HepG2 (cell line): ENCODE data around the gene SLC35D3. TPM values are rescaled to one million over a fixed set of nuclear protein-coding genes. Genes with fewer than 3 reads are reported as not detected.

Source experiments
- ATAC-seq: fragments of 200-7000 bp; cut with Tn5 transposase; 3 replicates; pipeline ENCODE4 v1.9.1; 2020; ENCODE audit warnings: mild to moderate bottlenecking, moderate library complexity
- BruUV-seq: library from RNA; stranded (reverse); fragments of 400-500 nt; replicated peaks from 2 replicates; lab custom pipeline; 2021; lab: Mats Ljungman, UMichigan
- CTCF ChIA-PET: fragments of 300-600 bp; formaldehyde crosslinking; extraction: SDS; loops from one replicate; lab custom pipeline; 2021; ENCODE audit warnings: low total read pairs, inconsistent platforms, low intra/inter-chr PET ratio; lab: Yijun Ruan, JAX
- POLR2A ChIA-PET: fragments of 350-600 bp; sonication (Branson Sonifier 250); formaldehyde crosslinking; loops from one replicate; lab custom pipeline; 2020; ENCODE audit warnings: antibody characterized with exemption, inconsistent platforms; lab: Yijun Ruan, JAX
- DNase-seq: peaks from one replicate; pipeline ENCODE4 v3.0.0-alpha.2; 2015; ENCODE audit warnings: low spot score
- FAIRE-seq: peaks from 3 replicates; lab custom pipeline; 2011; peaks lifted over from hg19 to GRCh38; lab: Jason Lieb, UNC
- H2AFZ ChIP-seq: one replicate; pipeline ENCODE4 v1.6.1; 2011; ENCODE audit warnings: low read length, inconsistent platforms
- H3K27ac ChIP-seq: fragments of 300-600 bp; 3 replicates; pipeline ENCODE4 v1.8.0; 2011; ENCODE audit warnings: mixed run types, mild to moderate bottlenecking, mixed read lengths, low read length, inconsistent platforms; ENCODE audit not compliant: insufficient read depth; ENCODE audit errors: extremely low read length
- H3K27me3 ChIP-seq, 2 experiments: fragments of 200-600 bp in 1 of 2; 2 replicates in 1 of 2; 3 replicates in 1 of 2; pipeline versions ENCODE4 v1.6.0 to v1.8.0; 2011; ENCODE audit warnings: low read length in 2 of 2, mild to moderate bottlenecking in 2 of 2, moderate library complexity in 2 of 2, inconsistent platforms in 1 of 2; ENCODE audit not compliant: insufficient read depth in 2 of 2, control insufficient read depth in 1 of 2
- H3K36me3 ChIP-seq, 2 experiments: fragments of 200-600 bp in 1 of 2; replicated peaks in 1 of 2; 2 replicates in 1 of 2; 3 replicates in 1 of 2; pipeline versions ENCODE4 v1.5.1 to v1.8.0; 2011; ENCODE audit warnings: low read length in 2 of 2, inconsistent platforms in 1 of 2; ENCODE audit not compliant: insufficient read depth in 2 of 2, control insufficient read depth in 1 of 2
- H3K4me1 ChIP-seq: 2 replicates; pipeline ENCODE4 v1.5.1; 2012; ENCODE audit warnings: low read length, inconsistent platforms; ENCODE audit not compliant: insufficient read depth
- H3K4me2 ChIP-seq: 2 replicates; pipeline ENCODE4 v1.6.0; 2011; ENCODE audit warnings: low read depth, low read length, inconsistent platforms
- H3K4me3 ChIP-seq, 3 experiments: fragments of 200-600 bp in 1 of 3; sonication (generic), shearing (Covaris generic) in 1 of 3; replicated peaks in 1 of 3; 2 replicates each; pipeline ENCODE4 v1.5.1; 2011 to 2016; ENCODE audit warnings: low read length in 3 of 3, inconsistent platforms in 2 of 3, low read depth in 2 of 3, mild to moderate bottlenecking in 2 of 3, control low read depth in 1 of 3, mixed read lengths in 1 of 3; ENCODE audit not compliant: insufficient read depth in 1 of 3
- H3K79me2 ChIP-seq: one replicate; pipeline ENCODE4 v1.6.1; 2011; ENCODE audit warnings: low read length, inconsistent platforms; ENCODE audit not compliant: insufficient read depth
- H3K9ac ChIP-seq: 2 replicates; pipeline ENCODE4 v1.6.0; 2011; ENCODE audit warnings: mild to moderate bottlenecking, low read depth, low read length, inconsistent platforms; ENCODE audit not compliant: insufficient read depth
- H3K9me3 ChIP-seq: 2 replicates; pipeline ENCODE4 v1.5.1; 2012; ENCODE audit warnings: mild to moderate bottlenecking, low read length
- H4K20me1 ChIP-seq: 2 replicates; pipeline ENCODE4 v1.6.0; 2011; ENCODE audit warnings: inconsistent platforms, mild to moderate bottlenecking, low read length, moderate library complexity; ENCODE audit not compliant: insufficient read depth
- E2F5 ChIP-seq: sonication (generic); formaldehyde crosslinking; conservative IDR thresholded peaks from 2 replicates; pipeline ENCODE4 v1.4.0; 2020; ENCODE audit warnings: missing genetic modification reagents
- HOMEZ ChIP-seq: IDR thresholded peaks from 2 replicates; pipeline ENCODE4 v1.6.1; 2016; ENCODE audit warnings: low read depth
- MLX ChIP-seq: IDR thresholded peaks from 2 replicates; pipeline ENCODE4 v1.6.1; 2016
- MXD4 ChIP-seq: IDR thresholded peaks from 2 replicates; pipeline ENCODE4 v1.6.1; 2016; ENCODE audit warnings: mild to moderate bottlenecking, missing biosample characterization, missing genetic modification reagents
- PAWR ChIP-seq: sonication (generic); formaldehyde crosslinking; IDR thresholded peaks from 2 replicates; pipeline ENCODE4 v1.4.0; 2020; ENCODE audit warnings: missing genetic modification reagents, mild to moderate bottlenecking, borderline replicate concordance
- PAX8 ChIP-seq: sonication (generic); formaldehyde crosslinking; IDR thresholded peaks from 2 replicates; pipeline ENCODE4 v1.8.0; 2022; ENCODE audit warnings: mild to moderate bottlenecking, missing genetic modification reagents, borderline replicate concordance
- PAXIP1 ChIP-seq: sonication (generic); formaldehyde crosslinking; conservative IDR thresholded peaks from 2 replicates; pipeline ENCODE4 v1.4.0; 2020; ENCODE audit warnings: mild to moderate bottlenecking, missing genetic modification reagents, moderate library complexity
- RFX3 ChIP-seq: IDR thresholded peaks from 2 replicates; pipeline ENCODE4 v1.6.1; 2016; ENCODE audit warnings: missing biosample characterization, missing genetic modification reagents
- ZNF230 ChIP-seq: sonication (generic); formaldehyde crosslinking; IDR thresholded peaks from 2 replicates; pipeline ENCODE4 v1.4.0; 2020; ENCODE audit warnings: mild to moderate bottlenecking, missing genetic modification reagents
- ZNF33A ChIP-seq: sonication (generic); formaldehyde crosslinking; IDR thresholded peaks from 2 replicates; pipeline ENCODE4 v1.5.1; 2020; ENCODE audit warnings: missing genetic modification reagents, mild to moderate bottlenecking, moderate library complexity, borderline replicate concordance
- ZNF678 ChIP-seq: sonication (generic); formaldehyde crosslinking; IDR thresholded peaks from 2 replicates; pipeline ENCODE4 v1.4.0; 2020; ENCODE audit warnings: mild to moderate bottlenecking, missing genetic modification reagents
- ZNF883 ChIP-seq: sonication (generic); formaldehyde crosslinking; IDR thresholded peaks from 2 replicates; pipeline ENCODE4 v1.5.1; 2020; ENCODE audit warnings: mild to moderate bottlenecking, missing genetic modification reagents; ENCODE audit errors: not compliant biosample characterization
- WGBS: methylation state at CpG from one replicate; pipeline ENCODE4 v1.1.6; 2017; ENCODE audit warnings: low lambda C conversion rate; 5-methylcytosine and 5-hydroxymethylcytosine counted together
- in situ Hi-C: cut with HindIII; loops from 2 replicates; pipeline ENCODE4 v1.10.0; 2017; ENCODE audit warnings: low pct_unique_long_range_greater_than_20kb; ENCODE audit not compliant: extremely low pct_ligation_motif_present
- intact Hi-C: fragments of 100-400 bp; cut with micrococcal nuclease; formaldehyde crosslinking; loops from one replicate; pipeline ENCODE4 v1.10.0; 2022; ENCODE audit not compliant: unreplicated experiment
- polyA plus RNA-seq, 8 experiments: library from polyadenylated mRNA; depleted of rRNA in 3 of 8; stranded (reverse) in 7 of 8; unstranded in 1 of 8; fragments of >200 nt; fragmentation: Illumina TruSeq in 4 of 8; extraction: Trizol in 4 of 8; gene quantifications; 2 replicates each; pipeline versions ENCODE4 v1.2.1 to v1.2.3, GENCODE V29; 2011 to 2016; ENCODE audit warnings: low read depth in 4 of 8, missing spikeins in 1 of 8, mixed read lengths in 1 of 8; ENCODE audit not compliant: insufficient read depth in 1 of 8
- total RNA-seq, 5 experiments: library from RNA; depleted of rRNA; stranded (reverse); fragments of >200 nt; fragmentation: Illumina TruSeq; extraction: Trizol; gene quantifications; 2 replicates each; pipeline ENCODE4 v1.2.3, GENCODE V29; 2016; ENCODE audit warnings: low read depth in 1 of 5

Gene SLC35D3
- total and polyA plus RNA-seq, 2 of the 13 experiments (the other 11 are each of a cell fraction or from before 2014, with no cell fraction given) = not detected

- WGBS = 44% methylated on average over 20 of the region's 59 CpGs
- ATAC-seq = no peak; the same call in 2 of the 3 replicates
- no peak for FAIRE-seq
- TF ChIP-seq ZNF230 (CRISPR knock-in tag) (no peak), ZNF678 (CRISPR knock-in tag) (no peak), ZNF33A (CRISPR knock-in tag) (no peak)
- TF ChIP-seq, all 625 proteins: peak for 0
- Histone ChIP-seq H3K9ac (no peak overlapping the region), H3K79me2 (no peaks in the 10 kb centered on the region), H3K27me3 (peaks cover 8 to 56% of the 10 kb centered on the region in 2 experiments), H3K4me1 (no peaks in the 10 kb centered on the region), H3K9me3 (no peaks in the 10 kb centered on the region), H3K36me3 (no peaks in the 10 kb centered on the region), H3K4me3 (no peak overlapping the region), H3K4me2 (no peak overlapping the region), H4K20me1 (no peaks in the 10 kb centered on the region), H2AFZ (no peak overlapping the region), H3K27ac (no peak overlapping the region)
- POLR2A ChIA-PET = no interaction called here
- in situ Hi-C loops (loop anchor here (25.0 kb wide), 1 partner anchor 284 kb away; no protein-coding TSS in a partner anchor), intact Hi-C loops (no loop called here)
- no peak for DNase-seq
- BruUV-seq = no TSS peak
- CTCF ChIA-PET = no interaction called here
These were observed 643 bp upstream of the SLC35D3 start for GRCh38 chr6:136921381-136921935.

- no TSS peak for BruUV-seq
- POLR2A ChIA-PET = no interaction called here
- in situ Hi-C loops (loop anchor here (25.0 kb wide), 1 partner anchor 285 kb away; no protein-coding TSS in a partner anchor), intact Hi-C loops (no loop called here)
- FAIRE-seq = no peak
- Histone ChIP-seq H3K4me3 (no peak overlapping the region), H3K9ac (no peak overlapping the region), H3K79me2 (no peaks in the 10 kb centered on the region), H3K9me3 (no peaks in the 10 kb centered on the region), H3K27me3 (peaks cover 8 to 55% of the 10 kb centered on the region in 2 experiments), H3K4me1 (no peaks in the 10 kb centered on the region), H2AFZ (no peak overlapping the region), H3K27ac (no peak overlapping the region), H3K36me3 (no peaks in the 10 kb centered on the region), H4K20me1 (no peaks in the 10 kb centered on the region), H3K4me2 (no peak overlapping the region)
- WGBS = 39% methylated on average over 24 of the region's 29 CpGs
- no peak for DNase-seq
- peak; percentile 13; the same call in 2 of the 3 replicates for ATAC-seq
- CTCF ChIA-PET = no interaction called here
- no peak for TF ChIP-seq PAWR (CRISPR knock-in tag)
- TF ChIP-seq ZNF883 (CRISPR knock-in tag) = no peak
- no peak for TF ChIP-seq MLX (CRISPR knock-in tag)
- TF ChIP-seq PAX8 (CRISPR knock-in tag) = no peak
- no peak for TF ChIP-seq MXD4
- TF ChIP-seq RFX3 (CRISPR knock-in tag) = no peak
- TF ChIP-seq E2F5 (CRISPR knock-in tag) = no peak
- TF ChIP-seq HOMEZ (CRISPR knock-in tag) = no peak
- no peak for TF ChIP-seq PAXIP1 (CRISPR knock-in tag)
These were observed 545 bp downstream of the SLC35D3 start for GRCh38 chr6:136922685-136923006.
